ENCODE measurements around the gene CHI3L2.

The CHI3L2 gene

DNA sequence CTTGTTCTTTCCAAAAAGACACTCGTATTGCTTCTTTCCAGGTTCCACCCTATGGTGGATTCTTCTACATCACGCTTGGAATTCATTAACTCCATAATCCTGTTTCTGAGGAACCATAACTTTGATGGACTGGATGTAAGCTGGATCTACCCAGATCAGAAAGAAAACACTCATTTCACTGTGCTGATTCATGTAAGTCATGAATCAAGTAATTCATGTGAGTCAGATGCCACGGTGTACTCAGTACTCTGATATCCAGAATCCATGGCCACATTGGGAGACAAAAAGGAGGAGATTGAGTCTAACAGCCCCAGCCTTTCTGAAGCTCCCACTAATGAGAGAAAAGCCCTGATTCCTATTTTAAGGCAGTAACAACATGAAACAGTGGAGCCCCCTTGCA is 7.4 kb downstream of the CHI3L2 start:
- DNase-seq (ENCODE audit: extremely low spot score) = no peak
- TF ChIP-seq LEF1 (IDR thresholded peaks at IDR 0.05; ENCODE audit: borderline replicate concordance) (no peak), BHLHE40 (IDR thresholded peaks at IDR 0.05; ENCODE audit: borderline replicate concordance) (no peak), TARDBP (IDR thresholded peaks at IDR 0.05) (no peak), HDGF (IDR thresholded peaks at IDR 0.05; ENCODE audit: borderline replicate concordance) (no peak), ELF4 (IDR thresholded peaks at IDR 0.05) (no peak), FOXK2 (IDR thresholded peaks at IDR 0.05) (no peak)
- TF ChIP-seq, protein P1, sequence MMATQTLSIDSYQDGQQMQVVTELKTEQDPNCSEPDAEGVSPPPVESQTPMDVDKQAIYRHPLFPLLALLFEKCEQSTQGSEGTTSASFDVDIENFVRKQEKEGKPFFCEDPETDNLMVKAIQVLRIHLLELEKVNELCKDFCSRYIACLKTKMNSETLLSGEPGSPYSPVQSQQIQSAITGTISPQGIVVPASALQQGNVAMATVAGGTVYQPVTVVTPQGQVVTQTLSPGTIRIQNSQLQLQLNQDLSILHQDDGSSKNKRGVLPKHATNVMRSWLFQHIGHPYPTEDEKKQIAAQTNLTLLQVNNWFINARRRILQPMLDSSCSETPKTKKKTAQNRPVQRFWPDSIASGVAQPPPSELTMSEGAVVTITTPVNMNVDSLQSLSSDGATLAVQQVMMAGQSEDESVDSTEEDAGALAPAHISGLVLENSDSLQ (IDR thresholded peaks at IDR 0.05) = no peak
- CTCF ChIA-PET = no interaction called here
- POLR2A ChIA-PET = no interaction called here

DNA sequence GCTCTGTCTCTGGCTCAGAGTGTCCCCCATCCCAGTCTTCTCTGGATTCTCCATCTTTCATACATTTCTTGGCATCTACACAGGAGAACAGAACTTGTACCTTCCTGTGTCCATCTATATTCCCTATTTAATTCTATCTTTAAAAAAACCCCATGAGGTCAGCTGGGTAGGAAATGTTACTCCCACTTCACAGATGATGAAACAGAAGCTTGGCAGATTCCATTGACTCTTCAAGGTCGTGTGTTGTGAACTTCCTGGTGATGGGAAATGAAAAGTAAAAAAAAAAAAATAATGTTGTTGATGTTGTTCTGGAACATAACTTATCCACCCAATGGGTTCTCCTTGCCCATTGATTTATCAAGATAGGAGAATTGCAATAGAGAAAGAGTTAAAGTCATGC is 8.9 kb downstream of the CHI3L2 start:
- TF ChIP-seq FOXA1 (IDR thresholded peaks at IDR 0.05) (no peak), FOXK2 (IDR thresholded peaks at IDR 0.05) (no peak), TARDBP (IDR thresholded peaks at IDR 0.05) (no peak), CTBP1 (IDR thresholded peaks at IDR 0.05; ENCODE audit: borderline replicate concordance) (no peak)
- no peak for DNase-seq (ENCODE audit: extremely low spot score)
- ChIA-PET CTCF (no interaction called here), POLR2A (no interaction called here)

DNA sequence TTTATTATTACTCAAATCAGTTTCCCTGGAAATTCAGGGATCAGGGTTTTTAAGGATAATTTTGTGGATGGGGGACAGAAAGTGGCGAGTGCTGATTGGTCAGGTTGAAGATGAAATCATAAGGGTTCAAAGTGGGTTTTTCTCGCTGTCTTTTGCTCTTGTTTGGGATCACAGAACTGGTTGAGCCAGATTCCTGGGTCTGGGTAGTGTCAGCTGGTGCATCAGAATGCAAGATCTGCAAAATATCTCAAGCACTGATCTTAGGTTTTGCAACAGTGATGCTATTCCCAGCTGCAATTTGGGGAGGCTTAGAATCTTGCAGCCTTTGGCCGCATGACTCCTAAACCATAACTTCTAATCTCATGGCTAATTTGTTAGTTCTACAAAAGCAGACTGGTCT is 9.3 kb downstream of the CHI3L2 start:
- CTCF ChIA-PET = no interaction called here
- DNase-seq (ENCODE audit: extremely low spot score) = no peak

DNA sequence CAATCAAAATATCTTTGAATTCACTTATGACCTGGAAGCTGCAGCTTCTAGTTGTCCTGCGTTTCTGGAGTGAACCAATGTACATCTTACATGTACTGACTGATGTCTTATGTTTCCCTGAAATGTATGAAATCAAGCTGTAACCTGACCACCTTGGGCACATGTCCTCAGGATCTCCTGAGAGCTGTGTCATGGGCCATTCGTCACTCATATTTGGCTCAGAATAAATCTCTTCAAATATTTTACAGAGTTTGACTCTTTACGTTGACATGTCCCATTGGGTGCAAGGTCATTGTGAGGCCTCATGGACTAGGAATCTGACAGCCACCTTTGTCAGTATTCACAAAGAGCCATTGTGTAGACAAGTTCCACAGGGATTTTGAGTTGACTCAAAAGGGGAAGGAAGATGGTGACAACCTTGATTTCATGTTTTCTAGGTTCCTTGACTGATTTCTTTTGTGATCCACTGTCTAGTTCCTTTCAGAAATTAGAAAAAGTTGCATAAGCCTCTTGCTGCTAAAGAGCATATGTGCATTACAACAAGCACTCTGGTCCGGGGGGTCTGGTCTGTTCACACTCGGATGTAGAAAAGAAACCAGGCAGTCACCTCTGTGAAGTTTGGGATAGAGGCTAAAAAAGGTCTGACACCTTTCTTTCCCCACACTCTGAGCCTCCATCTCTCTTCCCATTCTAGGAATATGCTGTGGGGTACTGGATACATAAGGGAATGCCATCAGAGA is 10.7 kb downstream of the CHI3L2 start:
- TF ChIP-seq HDGF (IDR thresholded peaks at IDR 0.05; ENCODE audit: borderline replicate concordance) (no peak), SP1 (IDR thresholded peaks at IDR 0.05) (no peak), ZNF384 (IDR thresholded peaks at IDR 0.05) (no peak), NFRKB (IDR thresholded peaks at IDR 0.05) (no peak), ELF4 (IDR thresholded peaks at IDR 0.05) (no peak), TARDBP (IDR thresholded peaks at IDR 0.05) (no peak), BHLHE40 (IDR thresholded peaks at IDR 0.05; ENCODE audit: borderline replicate concordance) (no peak), CTBP1 (IDR thresholded peaks at IDR 0.05; ENCODE audit: borderline replicate concordance) (no peak), FOXA1 (IDR thresholded peaks at IDR 0.05) (no peak), LEF1 (IDR thresholded peaks at IDR 0.05; ENCODE audit: borderline replicate concordance) (no peak), FOXM1 (IDR thresholded peaks at IDR 0.05; ENCODE audit: borderline replicate concordance) (no peak), FOXK2 (IDR thresholded peaks at IDR 0.05) (no peak), SUZ12 (IDR thresholded peaks at IDR 0.05) (no peak), L3MBTL2 (conservative IDR thresholded peaks at IDR 0.05) (no peak)
- TF ChIP-seq, protein P1 (IDR thresholded peaks at IDR 0.05) = no peak
- no peak for DNase-seq (ENCODE audit: extremely low spot score)
- ChIA-PET POLR2A (no interaction called here), CTCF (no interaction called here)

More for the DNA sequence above, 9.3 kb downstream of the CHI3L2 start:
- POLR2A ChIA-PET = no interaction called here
- TF ChIP-seq TARDBP (IDR thresholded peaks at IDR 0.05) (no peak), NFRKB (IDR thresholded peaks at IDR 0.05) (no peak), ARNT (IDR thresholded peaks at IDR 0.05) (no peak), SP1 (IDR thresholded peaks at IDR 0.05) (no peak), HDGF (IDR thresholded peaks at IDR 0.05; ENCODE audit: borderline replicate concordance) (no peak), CTBP1 (IDR thresholded peaks at IDR 0.05; ENCODE audit: borderline replicate concordance) (no peak), BHLHE40 (IDR thresholded peaks at IDR 0.05; ENCODE audit: borderline replicate concordance) (no peak), FOXA1 (IDR thresholded peaks at IDR 0.05) (no peak), ELF4 (IDR thresholded peaks at IDR 0.05) (no peak), LEF1 (IDR thresholded peaks at IDR 0.05; ENCODE audit: borderline replicate concordance) (no peak)
- TF ChIP-seq, protein P1 (IDR thresholded peaks at IDR 0.05) = no peak

DNA sequence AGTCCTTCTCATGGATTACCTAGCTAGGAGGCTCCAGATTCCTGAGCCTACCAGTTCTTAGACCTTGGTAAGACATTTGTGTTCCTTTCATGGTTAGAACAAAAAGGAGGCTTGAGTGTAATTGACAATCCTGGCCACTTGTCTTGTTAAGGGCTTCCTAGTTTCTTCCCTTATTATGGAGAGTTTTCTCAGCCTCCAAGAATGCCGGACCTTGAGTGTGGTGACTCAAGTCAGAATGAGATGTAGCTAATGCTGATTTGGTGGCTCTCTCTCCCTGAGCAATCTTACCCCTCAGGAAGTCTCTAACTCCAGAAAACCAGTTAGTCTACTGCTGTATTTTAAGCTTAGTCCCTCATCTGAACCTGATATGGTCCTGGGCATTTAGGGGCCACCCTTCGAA is 14.3 kb downstream of the CHI3L2 start:
- no peak for DNase-seq (ENCODE audit: extremely low spot score)
- ChIA-PET CTCF (no interaction called here), POLR2A (no interaction called here)
- TF ChIP-seq HDGF (IDR thresholded peaks at IDR 0.05; ENCODE audit: borderline replicate concordance) = no peak
- no peak for TF ChIP-seq CTBP1 (IDR thresholded peaks at IDR 0.05; ENCODE audit: borderline replicate concordance)
- no peak for TF ChIP-seq SUZ12 (IDR thresholded peaks at IDR 0.05)
- no peak for TF ChIP-seq ELF4 (IDR thresholded peaks at IDR 0.05)
- TF ChIP-seq, protein P1 (IDR thresholded peaks at IDR 0.05) = no peak
- no peak for TF ChIP-seq FOXK2 (IDR thresholded peaks at IDR 0.05)
- no peak for TF ChIP-seq LEF1 (IDR thresholded peaks at IDR 0.05; ENCODE audit: borderline replicate concordance)

DNA sequence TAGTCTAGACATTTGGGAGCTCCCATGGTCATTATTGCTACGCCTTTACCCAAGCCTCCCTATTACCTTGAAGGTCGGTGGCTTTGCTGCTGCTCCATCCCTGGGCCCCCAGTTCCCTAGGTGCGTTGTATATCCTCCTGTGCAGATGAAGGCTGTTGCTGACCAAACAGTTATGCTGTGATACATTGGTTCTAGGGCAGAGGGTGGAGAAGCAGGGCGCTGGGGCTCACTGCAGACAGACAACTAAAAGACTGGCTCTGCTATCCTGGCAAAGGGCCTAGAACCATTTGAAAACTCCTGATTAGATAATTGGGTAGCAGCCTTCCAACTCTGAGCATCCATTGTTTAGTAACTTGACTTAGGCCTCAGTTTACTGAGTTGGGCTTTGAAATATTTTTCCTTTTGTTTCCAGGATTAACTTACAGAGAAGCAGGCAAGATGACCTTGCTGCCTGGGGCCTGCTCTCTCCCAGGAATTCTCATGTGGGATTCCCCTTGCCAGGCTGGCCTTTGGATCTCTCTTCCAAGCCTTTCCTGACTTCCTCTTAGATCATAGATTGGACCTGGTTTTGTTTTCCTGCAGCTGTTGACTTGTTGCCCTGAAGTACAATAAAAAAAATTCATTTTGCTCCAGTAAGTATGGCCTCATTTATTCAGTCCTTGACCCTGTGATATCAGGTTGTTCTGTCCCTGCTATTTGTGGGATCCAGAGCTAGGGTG is 15.5 kb downstream of the CHI3L2 start:
- ChIA-PET POLR2A (no interaction called here), CTCF (no interaction called here)
- no peak for DNase-seq (ENCODE audit: extremely low spot score)
- no peak for TF ChIP-seq ZNF384 (IDR thresholded peaks at IDR 0.05)
- TF ChIP-seq LEF1 (IDR thresholded peaks at IDR 0.05; ENCODE audit: borderline replicate concordance) = no peak
- no peak for TF ChIP-seq FOXK2 (IDR thresholded peaks at IDR 0.05)
- TF ChIP-seq FOXM1 (IDR thresholded peaks at IDR 0.05; ENCODE audit: borderline replicate concordance) = no peak
- TF ChIP-seq SUZ12 (IDR thresholded peaks at IDR 0.05) = no peak
- no peak for TF ChIP-seq ELF4 (IDR thresholded peaks at IDR 0.05)
- no peak for TF ChIP-seq SP1 (IDR thresholded peaks at IDR 0.05)
- TF ChIP-seq CTBP1 (IDR thresholded peaks at IDR 0.05; ENCODE audit: borderline replicate concordance) = no peak
- TF ChIP-seq, protein P1 (IDR thresholded peaks at IDR 0.05) = no peak
- TF ChIP-seq BHLHE40 (IDR thresholded peaks at IDR 0.05; ENCODE audit: borderline replicate concordance) = no peak
- TF ChIP-seq NFRKB (IDR thresholded peaks at IDR 0.05) = no peak
- TF ChIP-seq L3MBTL2 (conservative IDR thresholded peaks at IDR 0.05) = no peak
- no peak for TF ChIP-seq TARDBP (IDR thresholded peaks at IDR 0.05)
- TF ChIP-seq HDGF (IDR thresholded peaks at IDR 0.05; ENCODE audit: borderline replicate concordance) = no peak
- no peak for TF ChIP-seq FOXA1 (IDR thresholded peaks at IDR 0.05)
- TF ChIP-seq ARNT (IDR thresholded peaks at IDR 0.05) = no peak
